Stomach (tissue), 9 donors: ENCODE measurements around the gene RALGDS. TPM values are rescaled to one million over a fixed set of nuclear protein-coding genes. Genes with fewer than 3 reads are reported as not detected.

Experiments used
- DNase-seq, 2 donors: peaks; one replicate each; pipeline versions ENCODE4 v3.0.0 to v3.0.0-alpha.2; 2013 to 2019
- H3K27ac ChIP-seq, 5 donors: fragments of 200-600 bp in 4 of 5; sonication (generic) in 4 of 5; one replicate each; pipeline ENCODE4 v1.5.1; 2013 to 2019; ENCODE audit warnings: mild to moderate bottlenecking in 1 of 5, moderate library complexity in 1 of 5
- H3K27me3 ChIP-seq, 3 donors: fragments of 200-600 bp; sonication (generic); one replicate each; pipeline ENCODE4 v1.5.1; 2017 to 2019; ENCODE audit warnings: mixed run types in 1 of 3
- H3K36me3 ChIP-seq, 4 donors: fragments of 200-600 bp; sonication (generic); 1 replicate in 3 of 4; 2 replicates in 1 of 4; pipeline ENCODE4 v1.5.1; 2016 to 2019
- H3K4me1 ChIP-seq, 4 donors: fragments of 200-600 bp; sonication (generic); one replicate each; pipeline ENCODE4 v1.5.1; 2016 to 2019
- H3K4me3 ChIP-seq, 4 donors: fragments of 200-600 bp; sonication (generic) in 3 of 4; one replicate each; pipeline ENCODE4 v1.5.1; 2016 to 2019; ENCODE audit warnings: mild to moderate bottlenecking in 1 of 4
- H3K9me3 ChIP-seq, 4 donors: fragments of 200-600 bp; sonication (generic); one replicate each; pipeline ENCODE4 v1.5.1; 2016 to 2019
- CTCF ChIP-seq, 7 experiments: fragments of 450-650 bp in 4 of 7; fragments of 200-600 bp in 3 of 7; sonication (generic) in 3 of 7; IDR thresholded peaks; one replicate each; pipeline ENCODE4 v1.5.1; 2016 to 2019; ENCODE audit warnings: antibody characterized with exemption in 7 of 7, control low read depth in 2 of 7, mild to moderate bottlenecking in 1 of 7
- EP300 ChIP-seq: sonication (generic); formaldehyde crosslinking; IDR thresholded peaks from one replicate; pipeline ENCODE4 v1.6.1; 2017; ENCODE audit warnings: antibody characterized with exemption
- POLR2A ChIP-seq, 4 donors: fragments of 450-650 bp; IDR thresholded peaks; one replicate each; pipeline ENCODE4 v1.6.1; 2016; ENCODE audit warnings: antibody characterized with exemption in 4 of 4, control low read depth in 2 of 4, mild to moderate bottlenecking in 1 of 4, moderate library complexity in 1 of 4
- POLR2AphosphoS5 ChIP-seq, 3 donors: sonication (generic); formaldehyde crosslinking; IDR thresholded peaks; one replicate each; pipeline ENCODE4 v1.6.1; 2016; ENCODE audit warnings: antibody characterized with exemption in 3 of 3
- WGBS, 5 donors: extraction: QIAGEN DNeasy Blood & Tissue Kit in 3 of 5; methylation state at CpG; one replicate each; pipeline versions ENCODE4 v1.1.5 to v1.1.7; 2013 to 2018; 5-methylcytosine and 5-hydroxymethylcytosine counted together
- intact Hi-C: fragments of 100-400 bp; cut with DNase I; formaldehyde crosslinking; loops from one replicate; pipeline ENCODE4 v1.15.1; 2023; ENCODE audit warnings: low total_unique reads
- polyA plus RNA-seq, 3 donors: library from polyadenylated mRNA; stranded (reverse); fragments of 200-250 nt; gene quantifications; one replicate each; pipeline ENCODE4 v1.2.3, GENCODE V29; 2013
- total RNA-seq, 5 donors: library from RNA; depleted of rRNA; stranded (reverse); fragments of >200 nt; gene quantifications; one replicate each; pipeline versions ENCODE4 v1.1.0 to v1.2.3, GENCODE V29; 2014 to 2016
- donor health status: healthy with polysubstance abuse.
- donor health status: Bipolar disorder and iron deficiency.
- donor health status: healthy.

RALGDS gene
- total and polyA plus RNA-seq, 8 donors, result 20.5 to 242 (median 43.6) TPM

GRCh38 chr9:133090187-133090586, 30.9 kb downstream of the RALGDS start:
- no peak overlapping the region for H3K4me3 ChIP-seq
- 60 to 89% (median 78%) methylated on average over 4 to 6 of the region's 6 CpGs for WGBS, 5 donors
- intact Hi-C loops, result no loop called here
- H3K27ac ChIP-seq, result no peak overlapping the region
- no peaks in the 10 kb centered on the region for H3K27me3 ChIP-seq
- H3K4me1 ChIP-seq, result no peaks in the 10 kb centered on the region
- H3K9me3 ChIP-seq, result peaks cover 0 to under 1% (median 0%) of the 10 kb centered on the region in 4 donors
- no peak for DNase-seq
- H3K36me3 ChIP-seq, result no peaks in the 10 kb centered on the region
- TF ChIP-seq POLR2AphosphoS5 (IDR thresholded peaks at IDR 0.05), result no peak
- TF ChIP-seq EP300, result no peak
- TF ChIP-seq CTCF (IDR thresholded peaks at IDR 0.05), result no peak
- TF ChIP-seq POLR2A (IDR thresholded peaks at IDR 0.05), result no peak

GRCh38 chr9:133089271-133089671, 31.8 kb downstream of the RALGDS start:
- Histone ChIP-seq H3K9me3 (no peaks in the 10 kb centered on the region), H3K4me3 (no peak overlapping the region), H3K27ac (no peak overlapping the region), H3K27me3 (no peaks in the 10 kb centered on the region), H3K36me3 (no peaks in the 10 kb centered on the region), H3K4me1 (no peaks in the 10 kb centered on the region)
- 73 to 90% (median 87%) methylated on average over 6 of the region's 6 CpGs for WGBS, 5 donors
- DNase-seq, result no peak
- intact Hi-C loops, result no loop called here
- TF ChIP-seq POLR2A (IDR thresholded peaks at IDR 0.05), result no peak
- TF ChIP-seq EP300, result no peak
- TF ChIP-seq POLR2AphosphoS5 (IDR thresholded peaks at IDR 0.05), result no peak
- no peak for TF ChIP-seq CTCF (IDR thresholded peaks at IDR 0.05)

GRCh38 chr9:133088756-133089155, 32.3 kb downstream of the RALGDS start:
- no peaks in the 10 kb centered on the region for H3K9me3 ChIP-seq
- WGBS, 5 donors, result 88 to 92% (median 92%) methylated on average over 7 of the region's 7 CpGs
- intact Hi-C loops, result no loop called here
- no peak for DNase-seq
- H3K4me1 ChIP-seq, result no peaks in the 10 kb centered on the region
- no peak overlapping the region for H3K27ac ChIP-seq
- TF ChIP-seq POLR2AphosphoS5 (IDR thresholded peaks at IDR 0.05) (no peak), CTCF (IDR thresholded peaks at IDR 0.05) (no peak), POLR2A (IDR thresholded peaks at IDR 0.05) (no peak), EP300 (no peak)
- H3K27me3 ChIP-seq, result no peaks in the 10 kb centered on the region
- H3K4me3 ChIP-seq, result no peak overlapping the region
- H3K36me3 ChIP-seq, result no peaks in the 10 kb centered on the region

- intact Hi-C loops, result no loop called here
Measured at GRCh38 chr9:133088146-133088750, 32.8 kb downstream of the RALGDS start.

More at GRCh38 chr9:133088146-133088750, 32.8 kb downstream of the RALGDS start:
- DNase-seq, result no peak
- TF ChIP-seq POLR2AphosphoS5 (IDR thresholded peaks at IDR 0.05), result no peak
- no peak for TF ChIP-seq EP300
- no peak for TF ChIP-seq POLR2A (IDR thresholded peaks at IDR 0.05)
- TF ChIP-seq CTCF (IDR thresholded peaks at IDR 0.05), result no peak
- Histone ChIP-seq H3K36me3 (no peaks in the 10 kb centered on the region), H3K9me3 (no peaks in the 10 kb centered on the region), H3K27ac (no peak overlapping the region), H3K27me3 (no peaks in the 10 kb centered on the region), H3K4me1 (no peaks in the 10 kb centered on the region), H3K4me3 (no peak overlapping the region)
- WGBS, 5 donors, result 90 to 93% (median 91%) methylated on average over 7 to 10 of the region's 10 CpGs
